COLO668 (cell line): Measurements from ENCODE around the gene IKBKE.

Experiments
- DNase-seq: peaks from one replicate; lab custom pipeline; 2025; ENCODE audit not compliant: unreplicated experiment; lab: John Stamatoyannopoulos, UW

The IKBKE gene

GRCh38 chr1:206469933-206470691 lies at the start of gene IKBKE:
Gene IKBKE, plus strand, starts transcription at chr1:206470476. Its CDS starts 2,752 bp downstream, at chr1:206473228.
- peak; percentile 50 for DNase-seq

- DNase-seq = no peak
Measured at GRCh38 chr1:206421616-206422340, 48.5 kb upstream of the IKBKE start.

GRCh38 chr1:206422525-206422924 lies 47.8 kb upstream of the IKBKE start:
- no peak for DNase-seq

- no peak for DNase-seq
Measured at GRCh38 chr1:206427291-206427690, 43.0 kb upstream of the IKBKE start.

- no peak for DNase-seq
Measured at GRCh38 chr1:206429421-206429820, 40.9 kb upstream of the IKBKE start.

- DNase-seq = no peak
Measured at GRCh38 chr1:206430031-206430983, 40.0 kb upstream of the IKBKE start.

GRCh38 chr1:206435445-206435844 lies 34.8 kb upstream of the IKBKE start:
- no peak for DNase-seq

- no peak for DNase-seq
Measured at GRCh38 chr1:206438554-206438953, 31.7 kb upstream of the IKBKE start.

GRCh38 chr1:206439205-206439604 lies 31.1 kb upstream of the IKBKE start:
- DNase-seq = no peak

- no peak for DNase-seq
Measured at GRCh38 chr1:206441336-206441967, 28.8 kb upstream of the IKBKE start.

- no peak for DNase-seq
Measured at GRCh38 chr1:206442101-206442500, 28.2 kb upstream of the IKBKE start.

- DNase-seq = no peak
Measured at GRCh38 chr1:206445116-206445515, 25.2 kb upstream of the IKBKE start.

GRCh38 chr1:206445911-206446356 lies 24.3 kb upstream of the IKBKE start:
- DNase-seq = no peak

- no peak for DNase-seq
Measured at GRCh38 chr1:206446688-206447421, 23.4 kb upstream of the IKBKE start.

GRCh38 chr1:206447422-206447765 lies 22.9 kb upstream of the IKBKE start:
- DNase-seq = no peak

GRCh38 chr1:206447792-206448191 lies 22.5 kb upstream of the IKBKE start:
- DNase-seq = no peak

GRCh38 chr1:206448471-206448870 lies 21.8 kb upstream of the IKBKE start:
- DNase-seq = no peak

GRCh38 chr1:206449565-206449964 lies 20.7 kb upstream of the IKBKE start:
- no peak for DNase-seq

- DNase-seq = no peak
Measured at GRCh38 chr1:206450281-206450680, 20.0 kb upstream of the IKBKE start.

GRCh38 chr1:206451134-206451686 lies 19.1 kb upstream of the IKBKE start:
- DNase-seq = no peak
